B cell (primary cell): Measurements from ENCODE around the gene CDC42SE2. TPM values are rescaled to one million over a fixed set of nuclear protein-coding genes. Genes with fewer than 3 reads are reported as not detected.

Experiments
- ATAC-seq: fragments of 200-7000 bp; cut with Tn5 transposase; one replicate; pipeline ENCODE4 v1.10.0; 2021; ENCODE audit warnings: low read depth, mild to moderate bottlenecking, moderate number of reproducible peaks, moderate library complexity
- CTCF ChIA-PET: fragments of 350-600 bp; sonication (Branson Sonifier 250); formaldehyde crosslinking; loops from one replicate; lab custom pipeline; 2021; ENCODE audit warnings: antibody characterized with exemption, inconsistent platforms; lab: Charles Lee
- POLR2A ChIA-PET: fragments of 350-600 bp; sonication (Branson Sonifier 250); formaldehyde crosslinking; loops from one replicate; lab custom pipeline; 2021; ENCODE audit warnings: antibody characterized with exemption; lab: Charles Lee
- DNase-seq: peaks from one replicate; pipeline ENCODE4 v3.0.0; 2013
- H2AFZ ChIP-seq: 2 replicates; pipeline ENCODE4 v1.6.1; 2012; ENCODE audit warnings: mild to moderate bottlenecking, low read depth, low read length; ENCODE audit not compliant: insufficient read depth, poor library complexity, severe bottlenecking
- H3K27ac ChIP-seq, 2 donors: 1 replicate in 1 of 2; 2 replicates in 1 of 2; pipeline ENCODE4 v1.5.1; 2012 to 2013; ENCODE audit warnings: low read length in 2 of 2, mild to moderate bottlenecking in 2 of 2, moderate library complexity in 1 of 2
- H3K27me3 ChIP-seq, 4 experiments: fragments of 200-600 bp in 1 of 4; sonication (generic) in 1 of 4; replicated peaks in 1 of 4; 1 replicate in 2 of 4; 2 replicates in 2 of 4; pipeline versions ENCODE4 v1.6.1 to v1.7.0; 2013 to 2016; ENCODE audit warnings: low read length in 3 of 4, mild to moderate bottlenecking in 2 of 4, mixed read lengths in 1 of 4, moderate library complexity in 1 of 4; ENCODE audit not compliant: insufficient read depth in 4 of 4, control insufficient read depth in 3 of 4; ENCODE audit errors: control extremely low read depth in 1 of 4
- H3K36me3 ChIP-seq, 2 experiments: replicated peaks in 1 of 2; 1 replicate in 1 of 2; 2 replicates in 1 of 2; pipeline versions ENCODE4 v1.6.1 to v1.7.1; 2013; ENCODE audit warnings: low read length in 1 of 2; ENCODE audit not compliant: insufficient read depth in 2 of 2, control insufficient read depth in 1 of 2; ENCODE audit errors: control extremely low read depth in 1 of 2, extremely low read depth in 1 of 2
- H3K4me1 ChIP-seq, 2 donors: fragments of 200-600 bp in 1 of 2; sonication (generic) in 1 of 2; 1 replicate in 1 of 2; 2 replicates in 1 of 2; pipeline versions ENCODE4 v1.5.1 to v1.6.1; 2013 to 2017; ENCODE audit warnings: low read length in 2 of 2; ENCODE audit not compliant: control insufficient read depth in 2 of 2, insufficient read depth in 2 of 2
- H3K4me2 ChIP-seq: replicated peaks from 2 replicates; pipeline ENCODE3; 2012; ENCODE audit warnings: mild to moderate bottlenecking, low read depth, low read length; ENCODE audit not compliant: poor library complexity, severe bottlenecking
- H3K4me3 ChIP-seq, 5 experiments: fragments of 200-600 bp in 1 of 5; sonication (generic) in 1 of 5; 1 replicate in 3 of 5; 2 replicates in 2 of 5; pipeline versions ENCODE4 v1.5.1 to v1.7.0; 2011 to 2016; ENCODE audit warnings: low read length in 4 of 5, mild to moderate bottlenecking in 4 of 5, low read depth in 2 of 5, control low read depth in 1 of 5, moderate library complexity in 1 of 5; ENCODE audit not compliant: insufficient read depth in 1 of 5; ENCODE audit errors: control extremely low read depth in 1 of 5, extremely low read depth in 1 of 5
- H3K79me2 ChIP-seq: fragments of 200-600 bp; sonication (generic); one replicate; pipeline ENCODE4 v1.6.0; 2016; ENCODE audit warnings: low read length; ENCODE audit not compliant: control insufficient read depth, insufficient read depth
- H3K9ac ChIP-seq: fragments of 200-600 bp; sonication (generic); 2 replicates; pipeline ENCODE4 v1.6.1; 2017; ENCODE audit warnings: mild to moderate bottlenecking, low read length, moderate library complexity
- H3K9me3 ChIP-seq, 3 donors: one replicate each; pipeline versions ENCODE4 v1.6.1 to v1.7.1; 2013; ENCODE audit warnings: low read length in 2 of 3; ENCODE audit not compliant: control insufficient read depth in 2 of 3, insufficient read depth in 1 of 3; ENCODE audit errors: control extremely low read depth in 1 of 3
- H4K20me1 ChIP-seq: 2 replicates; pipeline ENCODE4 v1.6.0; 2012; ENCODE audit warnings: mild to moderate bottlenecking, low read length; ENCODE audit not compliant: insufficient read depth, control insufficient read depth, poor library complexity, severe bottlenecking
- H3K27ac Mint-ChIP-seq: one replicate; pipeline ENCODE4 v1.8.0; 2021; ENCODE audit warnings: mixed read lengths
- H3K27me3 Mint-ChIP-seq: one replicate; pipeline ENCODE4 v1.8.0; 2021; ENCODE audit warnings: mixed read lengths
- H3K4me1 Mint-ChIP-seq: one replicate; pipeline ENCODE4 v1.8.0; 2021; ENCODE audit warnings: mixed read lengths
- H3K4me3 Mint-ChIP-seq: one replicate; pipeline ENCODE4 v1.8.0; 2021; ENCODE audit warnings: mixed read lengths
- H3K9me3 Mint-ChIP-seq: one replicate; pipeline ENCODE4 v1.8.0; 2022; ENCODE audit warnings: mixed read lengths; ENCODE audit not compliant: insufficient read depth
- EZH2 ChIP-seq: IDR thresholded peaks from 2 replicates; pipeline ENCODE4 v1.6.1; 2012; ENCODE audit warnings: borderline replicate concordance, low read depth, mild to moderate bottlenecking, moderate library complexity, low read length; ENCODE audit not compliant: insufficient read depth, poor library complexity, severe bottlenecking
- WGBS: methylation state at CpG from one replicate; pipeline ENCODE4 v1.1.5; 2013; ENCODE audit warnings: missing lambda C conversion rate; ENCODE audit not compliant: insufficient coverage; 5-methylcytosine and 5-hydroxymethylcytosine counted together
- intact Hi-C: fragments of 100-400 bp; cut with micrococcal nuclease; formaldehyde crosslinking; loops from one replicate; pipeline ENCODE4 v1.10.0; 2022
- polyA plus RNA-seq: library from polyadenylated mRNA; depleted of rRNA; stranded (reverse); fragments of >200 nt; gene quantifications from 2 replicates; pipeline ENCODE4 v1.2.3, GENCODE V29; 2012
- total RNA-seq, 2 donors: library from RNA; stranded (reverse); fragments of 120-200 nt in 1 of 2; gene quantifications; 1 replicate in 1 of 2; 2 replicates in 1 of 2; pipeline versions ENCODE4 v1.2.3 to v1.2.4, GENCODE V29; 2013 to 2022
- TF ChIP-seq, protein P1 (sequence below): fragments of 200-600 bp; IDR thresholded peaks from one replicate; pipeline ENCODE4 v1.8.0; 2022; ENCODE audit warnings: antibody characterized with exemption, mild to moderate bottlenecking

The CDC42SE2 gene
- total and polyA plus RNA-seq, 2 donors (not counting 1 experiment from before 2014, with no cell fraction given) = 42.5 to 161 TPM

DNA sequence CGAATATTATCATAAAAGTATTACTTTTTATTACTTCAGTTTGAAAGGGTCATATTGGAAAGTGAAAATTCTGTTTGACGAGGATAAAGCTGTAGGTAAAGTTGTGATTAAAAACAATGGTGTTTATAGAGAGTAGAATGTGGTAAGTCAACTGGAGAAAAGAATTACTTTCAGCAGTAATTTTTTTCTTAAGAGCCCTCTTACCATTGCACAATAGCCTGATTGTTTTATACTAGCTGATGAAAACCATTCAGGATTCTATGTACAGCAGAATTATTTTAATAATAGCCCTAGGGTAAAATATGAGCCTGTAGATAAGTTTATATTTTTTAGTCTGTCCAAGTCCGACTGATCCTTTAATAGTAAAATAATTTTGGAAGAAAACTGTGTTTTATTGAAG, 16.6 kb downstream of the CDC42SE2 start:
- Histone ChIP-seq H3K4me1 (peaks cover 64 to 79% of the 10 kb centered on the region in 2 donors), H3K27me3 (no peaks in the 10 kb centered on the region), H3K9ac (peak overlapping the region; percentile 62), H3K27ac (peak overlapping the region in 1 of 2 donors; percentile 59), H3K9me3 (no peaks in the 10 kb centered on the region), H3K4me3 (peak overlapping the region in 1 of 5 experiments; percentile 55), H3K79me2 (peaks cover 97% of the 10 kb centered on the region), H3K4me2 (peak overlapping the region; percentile 73), H3K36me3 (peaks cover 1 to 11% of the 10 kb centered on the region in 2 experiments), H4K20me1 (peaks cover 37% of the 10 kb centered on the region), H2AFZ (no peak overlapping the region)
- WGBS = no CpG with 5 or more reads among the region's 3 CpGs
- DNase-seq (no peak), ATAC-seq (no peak)
- Mint-ChIP-seq H3K27me3 (no peaks in the 10 kb centered on the region), H3K4me1 (peaks cover 85% of the 10 kb centered on the region), H3K4me3 (peak overlapping the region; percentile 85), H3K27ac (no peak overlapping the region), H3K9me3 (no peaks in the 10 kb centered on the region)
- intact Hi-C loops = loop anchor here (1.0 kb wide), 1 partner anchor 9 kb away; no protein-coding TSS in a partner anchor
- CTCF ChIA-PET = interaction anchor here (1.1 to 1.5 kb wide), 3 partner anchors 14 to 101 kb away, joined by 3 to 4 read pairs (median 4); partner anchors contain the start of gene CDC42SE2
- POLR2A ChIA-PET = no interaction called here
- TF ChIP-seq, protein P1, sequence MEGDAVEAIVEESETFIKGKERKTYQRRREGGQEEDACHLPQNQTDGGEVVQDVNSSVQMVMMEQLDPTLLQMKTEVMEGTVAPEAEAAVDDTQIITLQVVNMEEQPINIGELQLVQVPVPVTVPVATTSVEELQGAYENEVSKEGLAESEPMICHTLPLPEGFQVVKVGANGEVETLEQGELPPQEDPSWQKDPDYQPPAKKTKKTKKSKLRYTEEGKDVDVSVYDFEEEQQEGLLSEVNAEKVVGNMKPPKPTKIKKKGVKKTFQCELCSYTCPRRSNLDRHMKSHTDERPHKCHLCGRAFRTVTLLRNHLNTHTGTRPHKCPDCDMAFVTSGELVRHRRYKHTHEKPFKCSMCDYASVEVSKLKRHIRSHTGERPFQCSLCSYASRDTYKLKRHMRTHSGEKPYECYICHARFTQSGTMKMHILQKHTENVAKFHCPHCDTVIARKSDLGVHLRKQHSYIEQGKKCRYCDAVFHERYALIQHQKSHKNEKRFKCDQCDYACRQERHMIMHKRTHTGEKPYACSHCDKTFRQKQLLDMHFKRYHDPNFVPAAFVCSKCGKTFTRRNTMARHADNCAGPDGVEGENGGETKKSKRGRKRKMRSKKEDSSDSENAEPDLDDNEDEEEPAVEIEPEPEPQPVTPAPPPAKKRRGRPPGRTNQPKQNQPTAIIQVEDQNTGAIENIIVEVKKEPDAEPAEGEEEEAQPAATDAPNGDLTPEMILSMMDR = no peak
- no peak for TF ChIP-seq EZH2

DNA sequence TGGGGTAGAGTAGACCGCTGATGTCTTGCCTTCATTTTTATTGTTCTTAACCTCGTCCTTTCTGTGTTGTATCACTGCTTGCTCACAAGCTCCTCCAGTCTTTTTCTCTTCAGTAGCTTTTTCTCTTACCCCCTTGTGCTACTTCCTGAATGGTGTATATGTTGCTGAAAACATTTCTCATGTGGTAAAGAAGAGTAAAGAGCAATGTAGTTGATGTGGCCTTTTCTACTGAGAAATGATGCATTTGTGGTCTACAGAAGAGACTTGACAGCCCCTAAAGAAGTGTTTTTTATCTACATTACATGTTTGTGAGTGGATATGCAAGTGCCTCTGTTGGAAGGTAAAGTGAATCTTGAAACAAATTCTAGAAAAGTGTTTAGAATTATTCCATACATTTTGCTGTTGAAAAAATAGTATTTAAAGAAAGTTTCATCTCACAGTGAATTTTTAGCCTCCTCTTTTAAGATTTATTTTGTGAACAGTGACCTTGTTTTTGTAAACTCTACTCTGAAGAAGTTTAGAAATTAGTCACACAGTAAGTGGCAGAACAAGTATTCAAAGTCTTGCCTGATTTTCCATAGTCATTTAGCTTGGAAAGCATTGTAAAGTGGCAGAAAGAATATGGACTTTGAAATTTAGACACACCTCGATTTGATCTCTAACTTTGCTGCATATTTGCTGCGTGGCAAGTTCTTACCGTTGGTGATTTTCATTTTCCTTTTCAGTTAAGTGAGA, 17.4 kb downstream of the CDC42SE2 start:
- peak overlapping the region; percentile 71 for H3K27ac Mint-ChIP-seq
- Histone ChIP-seq H3K27ac (peak overlapping the region; percentile 27 to 59), H4K20me1 (peaks cover 32% of the 10 kb centered on the region), H3K9me3 (no peaks in the 10 kb centered on the region), H2AFZ (no peak overlapping the region), H3K79me2 (peaks cover 97% of the 10 kb centered on the region), H3K4me1 (peaks cover 67 to 73% of the 10 kb centered on the region in 2 donors), H3K9ac (peak overlapping the region; percentile 19), H3K27me3 (no peaks in the 10 kb centered on the region), H3K4me3 (peak overlapping the region in 1 of 5 experiments; percentile 24), H3K36me3 (peaks cover 1 to 13% of the 10 kb centered on the region in 2 experiments), H3K4me2 (peak overlapping the region; percentile 73)
- TF ChIP-seq, protein P1 = no peak
- TF ChIP-seq EZH2 = no peak
- ATAC-seq = no peak
- intact Hi-C loops = no loop called here
- POLR2A ChIA-PET = no interaction called here
- peaks cover 83% of the 10 kb centered on the region for H3K4me1 Mint-ChIP-seq
- H3K27me3 Mint-ChIP-seq = no peaks in the 10 kb centered on the region
- H3K4me3 Mint-ChIP-seq = peak overlapping the region; percentile 68
- DNase-seq = no peak
- CTCF ChIA-PET = interaction anchor here (1.1 to 1.5 kb wide), 3 partner anchors 15 to 101 kb away, joined by 3 to 4 read pairs (median 4); partner anchors contain the start of gene CDC42SE2
- WGBS = 35% methylated on average over 2 of the region's 5 CpGs
- H3K9me3 Mint-ChIP-seq = no peaks in the 10 kb centered on the region
